Brain microvascular endothelial cell (primary cell): Measurements from ENCODE around the gene SLFN11.

Source experiments
- DNase-seq: peaks from one replicate; pipeline ENCODE4 v3.0.0-alpha.2; 2020
- H3K27ac ChIP-seq: fragments of 250-450 bp; sonication (Bioruptor Pico); 2 replicates; pipeline ENCODE4 v1.5.1; 2020; ENCODE audit warnings: mild to moderate bottlenecking, moderate library complexity
- H3K27me3 ChIP-seq: fragments of 250-450 bp; sonication (Bioruptor Pico); replicated peaks from 2 replicates; pipeline ENCODE4 v1.5.1; 2020; ENCODE audit warnings: mild to moderate bottlenecking
- H3K36me3 ChIP-seq: fragments of 250-450 bp; sonication (Bioruptor Pico); replicated peaks from 2 replicates; pipeline ENCODE4 v1.5.1; 2020; ENCODE audit warnings: mild to moderate bottlenecking
- H3K4me3 ChIP-seq: 2 replicates; pipeline ENCODE4 v1.5.1; 2011; ENCODE audit warnings: low read depth, mild to moderate bottlenecking, control low read depth, low read length, moderate library complexity
- in situ Hi-C: cut with HindIII; loops from 2 replicates; pipeline ENCODE4 v1.10.0; 2017; ENCODE audit warnings: low sequenced_read_pairs, low pct_ligation_motif_present
- TF ChIP-seq, protein P1 (sequence below): IDR thresholded peaks from 2 replicates; pipeline ENCODE4 v1.5.1; 2011; ENCODE audit warnings: low read depth, mild to moderate bottlenecking, moderate library complexity, low read length, control low read depth, inconsistent platforms; ENCODE audit errors: missing control alignments

SLFN11 gene

DNA sequence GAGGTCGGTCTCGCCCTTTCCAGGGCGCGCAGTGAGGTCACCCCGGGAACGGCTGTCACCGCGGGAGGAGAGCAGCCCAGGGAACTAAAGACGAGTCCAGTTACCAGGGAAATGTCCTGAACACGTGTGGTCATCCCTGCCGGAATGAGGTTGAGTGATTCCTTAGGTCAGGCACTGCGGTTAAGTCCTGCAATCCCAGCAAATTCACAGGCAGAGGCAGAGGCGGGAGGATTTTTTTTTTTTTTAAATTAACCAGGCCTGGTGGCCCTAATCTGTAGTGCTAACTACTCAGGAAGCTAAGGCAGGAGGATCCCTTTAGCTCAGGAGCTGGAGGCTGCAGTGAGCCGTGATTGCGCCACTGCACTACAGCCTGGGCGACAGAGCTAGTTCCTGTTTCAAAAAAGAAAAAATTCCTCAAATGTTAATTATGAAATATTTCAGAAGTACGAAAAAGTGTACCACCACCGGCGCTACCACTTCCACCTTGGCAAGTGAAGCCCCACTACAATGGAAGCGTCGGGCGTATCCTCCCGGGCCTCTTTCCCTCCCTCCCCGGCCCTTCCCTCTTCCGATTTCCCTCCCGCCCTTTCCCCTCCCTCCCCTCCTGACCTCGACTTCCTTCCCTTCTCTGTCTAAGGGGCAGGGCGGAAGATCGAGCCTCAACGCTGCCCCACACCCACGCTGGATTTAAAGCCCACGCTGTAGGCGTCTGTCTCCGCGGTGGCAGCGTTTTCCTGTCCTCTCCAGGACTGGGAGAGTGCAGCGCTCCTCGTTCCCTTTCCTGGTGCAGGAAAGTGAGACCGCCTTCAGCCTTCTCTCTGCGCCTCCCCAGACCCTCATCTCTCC is 27.3 kb downstream of the SLFN11 start:
- in situ Hi-C loops = no loop called here
- DNase-seq = no peak
- no peaks in the 10 kb centered on the region for H3K36me3 ChIP-seq
- H3K27ac ChIP-seq = no peak overlapping the region
- peak overlapping the region; percentile 48 for H3K4me3 ChIP-seq
- TF ChIP-seq, protein P1, sequence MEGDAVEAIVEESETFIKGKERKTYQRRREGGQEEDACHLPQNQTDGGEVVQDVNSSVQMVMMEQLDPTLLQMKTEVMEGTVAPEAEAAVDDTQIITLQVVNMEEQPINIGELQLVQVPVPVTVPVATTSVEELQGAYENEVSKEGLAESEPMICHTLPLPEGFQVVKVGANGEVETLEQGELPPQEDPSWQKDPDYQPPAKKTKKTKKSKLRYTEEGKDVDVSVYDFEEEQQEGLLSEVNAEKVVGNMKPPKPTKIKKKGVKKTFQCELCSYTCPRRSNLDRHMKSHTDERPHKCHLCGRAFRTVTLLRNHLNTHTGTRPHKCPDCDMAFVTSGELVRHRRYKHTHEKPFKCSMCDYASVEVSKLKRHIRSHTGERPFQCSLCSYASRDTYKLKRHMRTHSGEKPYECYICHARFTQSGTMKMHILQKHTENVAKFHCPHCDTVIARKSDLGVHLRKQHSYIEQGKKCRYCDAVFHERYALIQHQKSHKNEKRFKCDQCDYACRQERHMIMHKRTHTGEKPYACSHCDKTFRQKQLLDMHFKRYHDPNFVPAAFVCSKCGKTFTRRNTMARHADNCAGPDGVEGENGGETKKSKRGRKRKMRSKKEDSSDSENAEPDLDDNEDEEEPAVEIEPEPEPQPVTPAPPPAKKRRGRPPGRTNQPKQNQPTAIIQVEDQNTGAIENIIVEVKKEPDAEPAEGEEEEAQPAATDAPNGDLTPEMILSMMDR = no peak
- peaks cover 13% of the 10 kb centered on the region for H3K27me3 ChIP-seq

DNA sequence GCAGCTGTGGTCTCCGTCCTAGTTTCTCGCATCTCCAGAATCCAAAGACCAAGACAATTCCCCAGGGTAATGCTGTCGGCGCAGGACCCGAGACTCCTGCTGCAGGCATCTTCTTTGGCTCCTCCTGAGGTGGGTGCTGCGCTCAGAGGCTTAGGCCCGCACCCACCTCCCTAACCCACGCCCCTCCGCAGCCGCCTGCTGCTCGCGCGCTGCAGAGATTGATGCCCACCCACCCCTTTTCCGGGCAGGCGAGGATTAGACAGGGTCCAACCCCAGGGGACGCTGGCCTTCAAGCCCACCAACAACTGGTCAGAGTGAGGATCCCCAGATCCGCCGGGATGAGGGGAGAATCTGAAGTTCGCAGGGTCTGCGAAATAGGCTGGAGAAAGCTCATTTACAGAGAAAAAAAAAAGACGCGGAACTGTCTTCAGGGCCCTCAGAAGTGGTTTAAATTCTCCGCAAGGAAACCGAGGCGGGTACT is 27.9 kb downstream of the SLFN11 start:
- Histone ChIP-seq H3K36me3 (no peaks in the 10 kb centered on the region), H3K27me3 (peaks cover 13% of the 10 kb centered on the region), H3K27ac (no peak overlapping the region), H3K4me3 (peak overlapping the region; percentile 48)
- DNase-seq = no peak
- TF ChIP-seq, protein P1 = no peak
- in situ Hi-C loops = no loop called here

DNA sequence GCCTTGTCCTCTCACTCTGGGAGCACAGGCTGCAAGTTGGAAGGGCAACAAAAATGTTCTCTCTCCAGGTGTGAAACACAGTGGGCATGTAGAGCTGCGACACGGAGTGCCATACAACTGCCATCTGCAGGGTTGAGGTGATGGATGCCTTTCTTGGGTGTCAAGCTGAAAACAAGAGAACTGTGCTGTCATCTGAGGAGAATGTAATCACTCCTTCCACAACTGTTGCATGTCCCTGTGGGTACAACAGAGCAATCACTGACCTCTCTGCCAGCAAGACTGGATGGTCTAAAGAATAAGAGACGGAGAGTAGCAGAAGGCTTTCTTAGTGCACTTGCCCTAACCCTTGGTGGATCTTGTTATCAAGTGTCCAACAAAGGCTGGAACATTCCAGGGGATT is 29.2 kb downstream of the SLFN11 start:
- Histone ChIP-seq H3K27ac (no peak overlapping the region), H3K36me3 (no peaks in the 10 kb centered on the region), H3K4me3 (no peak overlapping the region), H3K27me3 (peaks cover 13% of the 10 kb centered on the region)
- DNase-seq = no peak
- TF ChIP-seq, protein P1 = no peak
- in situ Hi-C loops = no loop called here

DNA sequence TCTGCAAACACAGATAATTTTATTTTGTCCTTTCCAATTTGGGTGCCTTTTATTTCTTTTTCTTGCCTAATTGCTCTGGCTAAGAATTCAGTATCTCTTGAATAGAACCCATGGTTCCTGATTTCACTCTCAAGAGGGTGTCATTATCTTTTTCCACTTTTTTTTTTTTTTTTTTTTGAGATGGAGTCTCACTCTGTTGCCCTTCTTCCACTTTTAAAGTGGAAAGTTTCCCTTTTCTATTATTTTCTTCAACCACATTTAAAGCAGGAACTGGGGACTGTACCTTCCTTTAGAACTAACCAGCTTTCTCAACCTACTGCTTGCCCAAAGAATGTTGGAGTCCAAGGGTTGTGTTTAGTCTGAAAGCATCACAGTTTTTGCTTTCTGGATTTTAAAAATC is 31.1 kb downstream of the SLFN11 start:
- in situ Hi-C loops = no loop called here
- Histone ChIP-seq H3K4me3 (no peak overlapping the region), H3K36me3 (no peaks in the 10 kb centered on the region), H3K27me3 (peaks cover 13% of the 10 kb centered on the region), H3K27ac (no peak overlapping the region)
- DNase-seq = no peak
- TF ChIP-seq, protein P1 = no peak

DNA sequence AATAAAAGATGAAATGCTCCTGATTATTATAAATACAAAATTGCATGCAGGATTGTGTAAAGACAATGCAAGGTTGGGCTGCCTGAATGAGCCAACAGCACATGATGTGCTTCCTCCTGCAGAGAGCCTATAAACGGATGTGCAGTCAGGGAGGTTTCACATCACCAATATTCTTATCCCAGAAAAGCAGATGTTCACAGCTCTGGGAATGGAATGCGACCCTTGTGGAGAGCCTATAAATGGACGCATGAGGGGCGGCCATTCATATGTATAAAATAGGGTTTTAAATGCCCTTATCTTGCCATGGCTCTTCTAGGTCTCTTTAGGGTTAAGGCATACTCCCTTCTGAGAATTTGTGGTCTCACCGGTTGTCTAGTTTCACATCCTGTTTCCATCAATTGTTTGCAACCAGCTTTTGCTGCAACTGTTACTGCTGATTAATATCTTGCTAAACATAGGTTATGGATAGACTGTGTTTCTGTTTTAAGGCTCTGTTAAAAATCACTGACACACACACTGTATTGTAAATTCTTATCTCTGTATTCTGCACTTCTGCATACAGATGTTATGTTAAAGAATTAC is 31.9 kb downstream of the SLFN11 start:
- DNase-seq = no peak
- TF ChIP-seq, protein P1 = no peak
- no peak overlapping the region for H3K4me3 ChIP-seq

DNA sequence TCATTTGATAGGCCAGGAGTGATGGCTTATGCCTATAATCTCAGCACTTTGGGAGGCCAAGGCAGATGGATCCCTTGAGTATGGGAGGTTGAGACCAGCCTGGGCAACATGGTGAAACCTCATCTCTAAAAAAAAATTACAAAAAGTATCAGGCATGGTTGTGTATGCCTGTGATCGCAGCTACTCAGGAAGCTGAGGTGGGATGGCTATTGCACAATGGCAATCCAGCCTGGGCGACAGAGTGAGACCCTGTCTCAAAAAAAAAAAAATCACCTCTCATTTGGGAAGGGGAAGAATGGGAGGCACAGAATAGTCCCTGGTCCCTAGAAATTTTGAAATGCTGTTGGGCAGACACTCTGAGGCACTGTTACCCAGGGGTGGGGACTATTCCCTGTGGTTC is 35.2 kb downstream of the SLFN11 start:
- TF ChIP-seq, protein P1 = no peak
- in situ Hi-C loops = no loop called here
- no peak overlapping the region for H3K27ac ChIP-seq

More for the DNA sequence above, 31.9 kb downstream of the SLFN11 start:
- no peak overlapping the region for H3K27ac ChIP-seq
- no peaks in the 10 kb centered on the region for H3K36me3 ChIP-seq
- H3K27me3 ChIP-seq = peaks cover 13% of the 10 kb centered on the region
- in situ Hi-C loops = no loop called here

More for the DNA sequence above, 35.2 kb downstream of the SLFN11 start:
- Histone ChIP-seq H3K4me3 (no peak overlapping the region), H3K36me3 (no peaks in the 10 kb centered on the region), H3K27me3 (peaks cover 6% of the 10 kb centered on the region)
- no peak for DNase-seq
